Measurements from ENCODE around the gene ASIC3. TPM values are rescaled to one million over a fixed set of nuclear protein-coding genes. Genes with fewer than 3 reads are reported as not detected.

The ASIC3 gene
- total RNA-seq, 3 donors from 2014 or later = 1.2 to 6.5 (median 3.4) TPM

Other genes starting within 250 kb of the ASIC3 start
- 100 to 1,000 TPM; 210 to 401 (median 338) TPM for gene TMEM176B, start 248.2 kb upstream of the ASIC3 start, total RNA-seq
- 100 to 1,000 TPM; 178 to 282 (median 245) TPM for gene TMEM176A, start 247.8 kb upstream of the ASIC3 start, total RNA-seq
- 100 to 1,000 TPM; 249 to 756 (median 606) TPM for gene AOC1, start 196.0 kb upstream of the ASIC3 start, total RNA-seq
- gene KCNH2, start 70.2 kb upstream of the ASIC3 start, total RNA-seq = 10 to 100 TPM in 1 of 3 donors, 1 to 10 TPM in 2; 2.9 to 87.1 (median 5.3) TPM
- gene NOS3, start 57.5 kb upstream of the ASIC3 start, total RNA-seq = 1 to 10 TPM; 2.5 to 6.3 (median 6.0) TPM
- under 1 TPM; 0.09 to 0.90 (median 0.89) TPM for gene ATG9B, start 24.0 kb upstream of the ASIC3 start, total RNA-seq
- gene ABCB8, start 20.1 kb upstream of the ASIC3 start, total RNA-seq = 10 to 100 TPM; 40.1 to 44.9 (median 41.8) TPM
- 10 to 100 TPM in 2 of 3 donors, 1 to 10 TPM in 1; 8.3 to 12.4 (median 11.7) TPM for gene CDK5, start 9.4 kb downstream of the ASIC3 start, total RNA-seq
- 100 to 1,000 TPM in 1 of 3 donors, 10 to 100 TPM in 2; 82.2 to 168 (median 89.5) TPM for gene SLC4A2, start 11.1 kb downstream of the ASIC3 start, total RNA-seq
- gene FASTK, start 32.3 kb downstream of the ASIC3 start, total RNA-seq = 100 to 1,000 TPM in 1 of 3 donors, 10 to 100 TPM in 2; 78.6 to 122 (median 98.5) TPM
- gene TMUB1, start 35.0 kb downstream of the ASIC3 start, total RNA-seq = 10 to 100 TPM; 54.2 to 63.7 (median 60.8) TPM
- 100 to 1,000 TPM in 1 of 3 donors, 10 to 100 TPM in 2; 39.7 to 116 (median 50.6) TPM for gene AGAP3, start 37.9 kb downstream of the ASIC3 start, total RNA-seq
- not detected for gene GBX1, start 119.2 kb downstream of the ASIC3 start, total RNA-seq
- not detected for gene ASB10, start 138.7 kb downstream of the ASIC3 start, total RNA-seq
- not detected for gene H2BK1, start 162.0 kb downstream of the ASIC3 start, total RNA-seq
- 10 to 100 TPM; 27.0 to 36.4 (median 28.4) TPM for gene ABCF2, start 178.7 kb downstream of the ASIC3 start, total RNA-seq
- gene CHPF2, start 184.0 kb downstream of the ASIC3 start, total RNA-seq = 10 to 100 TPM; 38.3 to 52.2 (median 41.5) TPM
- 10 to 100 TPM in 2 of 3 donors, 1 to 10 TPM in 1; 5.1 to 44.3 (median 10.0) TPM for gene SMARCD3, start 200.2 kb downstream of the ASIC3 start, total RNA-seq

Data from mucosa of descending colon (tissue), 3 donors.